Measurements from ENCODE around the gene FLNC. TPM values are rescaled to one million over a fixed set of nuclear protein-coding genes. Genes with fewer than 3 reads are reported as not detected.

FLNC gene
- polyA plus RNA-seq, 2 of the 4 experiments (the other 2 are of a cell fraction): 0.43 to 3.4 TPM

GRCh38 chr7:128883622-128884448 lies 53.6 kb downstream of the FLNC start:
- CTCF ChIA-PET: interaction anchor here (0.5 to 9.4 kb wide), 61 partner anchors 8 to 540 kb away, joined by 3 to 225 read pairs (median 4); partner anchors contain the start of genes ATP6V1F, CCDC136, IRF5 and RBM28
- FAIRE-seq (no peak), ATAC-seq (peak; percentile 41 to 80), DNase-seq (ENCODE audit: low read depth in 1 of 2, low spot score in 1 of 2) (peak; percentile 74 to 93)
- POLR2A ChIA-PET: no interaction called here
- H3K9me3 ChIP-seq: no peaks in the 10 kb centered on the region
- 43% methylated on average over 15 of the region's 19 CpGs for WGBS (ENCODE audit: missing lambda C conversion rate)
- TF ChIP-seq EHF (CRISPR knock-in tag; IDR thresholded peaks at IDR 0.05) (no peak), SMC3 (IDR thresholded peaks at IDR 0.05) (peak; percentile 72), CBX8 (IDR thresholded peaks at IDR 0.05) (no peak), RCOR1 (IDR thresholded peaks at IDR 0.05; ENCODE audit: low read depth, low read length) (no peak), JUNB (IDR thresholded peaks at IDR 0.05) (no peak), RNF2 (IDR thresholded peaks at IDR 0.05; ENCODE audit: borderline replicate concordance, low read depth) (no peak), FOXS1 (CRISPR knock-in tag; IDR thresholded peaks at IDR 0.05) (no peak), CTCF (IDR thresholded peaks at IDR 0.05) (peak; percentile 91), EHMT2 (IDR thresholded peaks at IDR 0.05; ENCODE audit: low read depth) (no peak), HOXB13 (CRISPR knock-in tag; IDR thresholded peaks at IDR 0.05; ENCODE audit: low read depth) (no peak), MAFK (IDR thresholded peaks at IDR 0.05; ENCODE audit: partially characterized antibody) (no peak), HOXB5 (CRISPR knock-in tag; IDR thresholded peaks at IDR 0.05) (no peak), ZFP36 (IDR thresholded peaks at IDR 0.05; ENCODE audit: borderline replicate concordance, partially characterized antibody) (no peak), CBX2 (IDR thresholded peaks at IDR 0.05; ENCODE audit: borderline replicate concordance, low read depth) (no peak), RFX5 (IDR thresholded peaks at IDR 0.05) (no peak), HEYL (CRISPR knock-in tag; IDR thresholded peaks at IDR 0.05) (no peak), RAD21 (conservative IDR thresholded peaks at IDR 0.05 in 1 of 2, IDR thresholded peaks at IDR 0.05 in 1 of 2) (peak; percentile 76 to 78), ESRRA (IDR thresholded peaks at IDR 0.05; ENCODE audit: borderline replicate concordance, low read length) (no peak)
- TF ChIP-seq, protein P1, sequence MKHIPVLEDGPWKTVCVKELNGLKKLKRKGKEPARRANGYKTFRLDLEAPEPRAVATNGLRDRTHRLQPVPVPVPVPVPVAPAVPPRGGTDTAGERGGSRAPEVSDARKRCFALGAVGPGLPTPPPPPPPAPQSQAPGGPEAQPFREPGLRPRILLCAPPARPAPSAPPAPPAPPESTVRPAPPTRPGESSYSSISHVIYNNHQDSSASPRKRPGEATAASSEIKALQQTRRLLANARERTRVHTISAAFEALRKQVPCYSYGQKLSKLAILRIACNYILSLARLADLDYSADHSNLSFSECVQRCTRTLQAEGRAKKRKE (CRISPR knock-in tag; IDR thresholded peaks at IDR 0.05; ENCODE audit: low read depth): no peak
- TF ChIP-seq, protein P2, sequence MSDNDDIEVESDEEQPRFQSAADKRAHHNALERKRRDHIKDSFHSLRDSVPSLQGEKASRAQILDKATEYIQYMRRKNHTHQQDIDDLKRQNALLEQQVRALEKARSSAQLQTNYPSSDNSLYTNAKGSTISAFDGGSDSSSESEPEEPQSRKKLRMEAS (IDR thresholded peaks at IDR 0.05): no peak
- H3K4me2 ChIP-seq: no peak overlapping the region
- no peak overlapping the region for H3K4me3 ChIP-seq
- H3K27ac ChIP-seq: no peak overlapping the region
- no peaks in the 10 kb centered on the region for H3K4me1 ChIP-seq

GRCh38 chr7:128884561-128885369 lies 54.6 kb downstream of the FLNC start:
- POLR2A ChIA-PET: no interaction called here
- CTCF ChIA-PET: interaction anchor here (0.7 to 9.4 kb wide), 19 partner anchors 9 to 540 kb away, joined by 3 to 225 read pairs (median 5); partner anchors contain the start of genes ATP6V1F and IRF5
- no peak overlapping the region for H3K27ac ChIP-seq
- ATAC-seq (no peak), DNase-seq (ENCODE audit: low read depth in 1 of 2, low spot score in 1 of 2) (no peak), FAIRE-seq (no peak)
- H3K4me3 ChIP-seq: no peak overlapping the region
- WGBS (ENCODE audit: missing lambda C conversion rate): 72% methylated on average over 12 of the region's 26 CpGs
- H3K4me2 ChIP-seq: no peak overlapping the region
- H3K9me3 ChIP-seq: no peaks in the 10 kb centered on the region
- H3K4me1 ChIP-seq: no peaks in the 10 kb centered on the region; the same call in 2 of the 3 replicates
- TF ChIP-seq POLR2AphosphoS2 (conservative IDR thresholded peaks at IDR 0.05; ENCODE audit: low read length): no peak
- TF ChIP-seq TP53 (CRISPR knock-in tag; IDR thresholded peaks at IDR 0.05): no peak
- TF ChIP-seq BHLHE40 (IDR thresholded peaks at IDR 0.05; ENCODE audit: low read depth, low read length): no peak
- TF ChIP-seq, protein P1 (CRISPR knock-in tag; IDR thresholded peaks at IDR 0.05; ENCODE audit: low read depth): no peak
- TF ChIP-seq, protein P3, sequence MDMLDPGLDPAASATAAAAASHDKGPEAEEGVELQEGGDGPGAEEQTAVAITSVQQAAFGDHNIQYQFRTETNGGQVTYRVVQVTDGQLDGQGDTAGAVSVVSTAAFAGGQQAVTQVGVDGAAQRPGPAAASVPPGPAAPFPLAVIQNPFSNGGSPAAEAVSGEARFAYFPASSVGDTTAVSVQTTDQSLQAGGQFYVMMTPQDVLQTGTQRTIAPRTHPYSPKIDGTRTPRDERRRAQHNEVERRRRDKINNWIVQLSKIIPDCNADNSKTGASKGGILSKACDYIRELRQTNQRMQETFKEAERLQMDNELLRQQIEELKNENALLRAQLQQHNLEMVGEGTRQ (IDR thresholded peaks at IDR 0.05): no peak
- TF ChIP-seq ESRRA (IDR thresholded peaks at IDR 0.05; ENCODE audit: borderline replicate concordance, low read length): no peak
- no peak for TF ChIP-seq CBX2 (IDR thresholded peaks at IDR 0.05; ENCODE audit: borderline replicate concordance, low read depth)
- TF ChIP-seq RNF2 (IDR thresholded peaks at IDR 0.05; ENCODE audit: borderline replicate concordance, low read depth): no peak
- TF ChIP-seq, protein P4, sequence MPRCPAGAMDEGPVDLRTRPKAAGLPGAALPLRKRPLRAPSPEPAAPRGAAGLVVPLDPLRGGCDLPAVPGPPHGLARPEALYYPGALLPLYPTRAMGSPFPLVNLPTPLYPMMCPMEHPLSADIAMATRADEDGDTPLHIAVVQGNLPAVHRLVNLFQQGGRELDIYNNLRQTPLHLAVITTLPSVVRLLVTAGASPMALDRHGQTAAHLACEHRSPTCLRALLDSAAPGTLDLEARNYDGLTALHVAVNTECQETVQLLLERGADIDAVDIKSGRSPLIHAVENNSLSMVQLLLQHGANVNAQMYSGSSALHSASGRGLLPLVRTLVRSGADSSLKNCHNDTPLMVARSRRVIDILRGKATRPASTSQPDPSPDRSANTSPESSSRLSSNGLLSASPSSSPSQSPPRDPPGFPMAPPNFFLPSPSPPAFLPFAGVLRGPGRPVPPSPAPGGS (IDR thresholded peaks at IDR 0.05): no peak
- TF ChIP-seq RCOR1 (IDR thresholded peaks at IDR 0.05; ENCODE audit: low read depth, low read length): no peak
- no peak for TF ChIP-seq ZC3H11A (IDR thresholded peaks at IDR 0.05)
